Central memory CD8-positive, alpha-beta T cell (primary cell): Measurements from ENCODE around the gene MARVELD2.
"Not testable (repeated sequence)": the region's sequence is repeated elsewhere in the genome, so short reads cannot be mapped to it uniquely, and the experiment has no call there.

Experiments
- ATAC-seq: fragments of 150-1000 bp; cut with Tn5 transposase; replicated peaks from 2 replicates; pipeline ENCODE4 v1.10.0; 2022; ENCODE audit warnings: mild to moderate bottlenecking, moderate FRiP score, moderate number of reproducible peaks; ENCODE audit not compliant: poor library complexity, severe bottlenecking; ENCODE audit errors: extremely low read depth
- DNase-seq, 2 donors: peaks; one replicate each; pipeline ENCODE4 v3.0.0; 2021; ENCODE audit warnings: low spot score in 2 of 2
- H3K27ac Mint-ChIP-seq: one replicate; pipeline ENCODE4 v1.8.0; 2022; ENCODE audit warnings: low read depth, mild to moderate bottlenecking, moderate library complexity, mixed read lengths
- H3K27me3 Mint-ChIP-seq: one replicate; pipeline ENCODE4 v1.8.0; 2022; ENCODE audit warnings: mixed read lengths
- H3K36me3 Mint-ChIP-seq: one replicate; pipeline ENCODE4 v1.8.0; 2022; ENCODE audit warnings: mild to moderate bottlenecking, moderate library complexity, mixed read lengths; ENCODE audit not compliant: insufficient read depth
- H3K4me1 Mint-ChIP-seq: one replicate; pipeline ENCODE4 v1.8.0; 2022; ENCODE audit warnings: mixed read lengths
- H3K4me3 Mint-ChIP-seq: one replicate; pipeline ENCODE4 v1.8.0; 2022; ENCODE audit warnings: mild to moderate bottlenecking, moderate library complexity, mixed read lengths
- H3K9me3 Mint-ChIP-seq: one replicate; pipeline ENCODE4 v1.8.0; 2022; ENCODE audit warnings: mixed read lengths

MARVELD2 gene

GRCh38 chr5:69454460-69455249 is 39.7 kb downstream of the MARVELD2 start:
- no peak for DNase-seq
- Mint-ChIP-seq H3K36me3 (no peaks in the 10 kb centered on the region), H3K27me3 (peaks cover 20% of the 10 kb centered on the region), H3K4me1 (no peaks in the 10 kb centered on the region), H3K27ac (no peak overlapping the region), H3K9me3 (no peaks in the 10 kb centered on the region), H3K4me3 (no peak overlapping the region)
- no peak for ATAC-seq

- not testable (repeated sequence) for H3K27ac Mint-ChIP-seq, H3K9me3 Mint-ChIP-seq, H3K36me3 Mint-ChIP-seq, ATAC-seq, H3K4me3 Mint-ChIP-seq, H3K4me1 Mint-ChIP-seq, DNase-seq
- peaks cover 20% of the 10 kb centered on the region for H3K27me3 Mint-ChIP-seq
Observed at GRCh38 chr5:69455428-69455988, 40.6 kb downstream of the MARVELD2 start.

GRCh38 chr5:69462170-69462569 is 47.3 kb downstream of the MARVELD2 start:
- ATAC-seq: no peak
- peaks cover 12% of the 10 kb centered on the region for H3K27me3 Mint-ChIP-seq
- H3K9me3 Mint-ChIP-seq: no peaks in the 10 kb centered on the region
- no peaks in the 10 kb centered on the region for H3K4me1 Mint-ChIP-seq
- H3K4me3 Mint-ChIP-seq: no peak overlapping the region
- no peak overlapping the region for H3K27ac Mint-ChIP-seq
- H3K36me3 Mint-ChIP-seq: no peaks in the 10 kb centered on the region
- no peak for DNase-seq

- not testable (repeated sequence) for H3K4me1 Mint-ChIP-seq, H3K4me3 Mint-ChIP-seq, ATAC-seq, H3K36me3 Mint-ChIP-seq, DNase-seq, H3K27ac Mint-ChIP-seq, H3K9me3 Mint-ChIP-seq
- peaks cover 12% of the 10 kb centered on the region for H3K27me3 Mint-ChIP-seq
Observed at GRCh38 chr5:69466375-69466774, 51.5 kb downstream of the MARVELD2 start.

- no peaks in the 10 kb centered on the region for H3K4me1 Mint-ChIP-seq
- DNase-seq: no peak
- H3K36me3 Mint-ChIP-seq: peaks cover 3% of the 10 kb centered on the region
- peaks cover 8% of the 10 kb centered on the region for H3K9me3 Mint-ChIP-seq
- no peak for ATAC-seq
- H3K4me3 Mint-ChIP-seq: no peak overlapping the region
- peaks cover 12% of the 10 kb centered on the region for H3K27me3 Mint-ChIP-seq
- no peak overlapping the region for H3K27ac Mint-ChIP-seq
Observed at GRCh38 chr5:69467442-69468225, 52.7 kb downstream of the MARVELD2 start.

GRCh38 chr5:69468631-69469030 is 53.7 kb downstream of the MARVELD2 start:
- no peak overlapping the region for H3K27ac Mint-ChIP-seq
- peaks cover 3% of the 10 kb centered on the region for H3K36me3 Mint-ChIP-seq
- DNase-seq (no peak), ATAC-seq (no peak)
- no peaks in the 10 kb centered on the region for H3K4me1 Mint-ChIP-seq
- no peak overlapping the region for H3K4me3 Mint-ChIP-seq
- peaks cover 12% of the 10 kb centered on the region for H3K27me3 Mint-ChIP-seq
- peaks cover 8% of the 10 kb centered on the region for H3K9me3 Mint-ChIP-seq

- H3K9me3 Mint-ChIP-seq, H3K4me1 Mint-ChIP-seq, ATAC-seq, H3K27ac Mint-ChIP-seq, DNase-seq, H3K4me3 Mint-ChIP-seq, H3K36me3 Mint-ChIP-seq: not testable (repeated sequence)
- peaks cover 12% of the 10 kb centered on the region for H3K27me3 Mint-ChIP-seq
Observed at GRCh38 chr5:69471516-69471915, 56.6 kb downstream of the MARVELD2 start.

- not testable (repeated sequence) for H3K27ac Mint-ChIP-seq, H3K36me3 Mint-ChIP-seq, ATAC-seq, H3K4me1 Mint-ChIP-seq, H3K9me3 Mint-ChIP-seq, H3K4me3 Mint-ChIP-seq, DNase-seq
- peaks cover 12% of the 10 kb centered on the region for H3K27me3 Mint-ChIP-seq
Observed at GRCh38 chr5:69472535-69473143, 57.7 kb downstream of the MARVELD2 start.

- H3K36me3 Mint-ChIP-seq: no peaks in the 10 kb centered on the region
- no peaks in the 10 kb centered on the region for H3K4me1 Mint-ChIP-seq
- H3K4me3 Mint-ChIP-seq: no peak overlapping the region
- DNase-seq: no peak
- H3K27me3 Mint-ChIP-seq: no peaks in the 10 kb centered on the region
- no peak overlapping the region for H3K27ac Mint-ChIP-seq
- no peak for ATAC-seq
- no peaks in the 10 kb centered on the region for H3K9me3 Mint-ChIP-seq
Observed at GRCh38 chr5:69477170-69477569, 62.3 kb downstream of the MARVELD2 start.

GRCh38 chr5:69478296-69478695 is 63.4 kb downstream of the MARVELD2 start:
- not testable (repeated sequence) for H3K27me3 Mint-ChIP-seq, ATAC-seq, DNase-seq, H3K4me3 Mint-ChIP-seq, H3K27ac Mint-ChIP-seq, H3K4me1 Mint-ChIP-seq, H3K9me3 Mint-ChIP-seq, H3K36me3 Mint-ChIP-seq

GRCh38 chr5:69484891-69485290 is 70.0 kb downstream of the MARVELD2 start:
- Mint-ChIP-seq H3K9me3 (no peaks in the 10 kb centered on the region), H3K4me3 (no peak overlapping the region), H3K4me1 (no peaks in the 10 kb centered on the region), H3K27ac (no peak overlapping the region), H3K27me3 (peaks cover 37% of the 10 kb centered on the region), H3K36me3 (no peaks in the 10 kb centered on the region)
- no peak for ATAC-seq
- no peak for DNase-seq

- no peaks in the 10 kb centered on the region for H3K4me1 Mint-ChIP-seq
- DNase-seq (no peak), ATAC-seq (no peak)
- H3K9me3 Mint-ChIP-seq: no peaks in the 10 kb centered on the region
- no peak overlapping the region for H3K27ac Mint-ChIP-seq
- no peaks in the 10 kb centered on the region for H3K36me3 Mint-ChIP-seq
- peaks cover 43% of the 10 kb centered on the region for H3K27me3 Mint-ChIP-seq
- H3K4me3 Mint-ChIP-seq: no peak overlapping the region
Observed at GRCh38 chr5:69485471-69485870, 70.6 kb downstream of the MARVELD2 start.
